ENCODE results near the gene KRT81. TPM values are rescaled to one million over a fixed set of nuclear protein-coding genes. Genes with fewer than 3 reads are reported as not detected.

Gene KRT81
- under 0.01 TPM in 1 of 2 replicates, not detected in the other for total RNA-seq

DNA sequence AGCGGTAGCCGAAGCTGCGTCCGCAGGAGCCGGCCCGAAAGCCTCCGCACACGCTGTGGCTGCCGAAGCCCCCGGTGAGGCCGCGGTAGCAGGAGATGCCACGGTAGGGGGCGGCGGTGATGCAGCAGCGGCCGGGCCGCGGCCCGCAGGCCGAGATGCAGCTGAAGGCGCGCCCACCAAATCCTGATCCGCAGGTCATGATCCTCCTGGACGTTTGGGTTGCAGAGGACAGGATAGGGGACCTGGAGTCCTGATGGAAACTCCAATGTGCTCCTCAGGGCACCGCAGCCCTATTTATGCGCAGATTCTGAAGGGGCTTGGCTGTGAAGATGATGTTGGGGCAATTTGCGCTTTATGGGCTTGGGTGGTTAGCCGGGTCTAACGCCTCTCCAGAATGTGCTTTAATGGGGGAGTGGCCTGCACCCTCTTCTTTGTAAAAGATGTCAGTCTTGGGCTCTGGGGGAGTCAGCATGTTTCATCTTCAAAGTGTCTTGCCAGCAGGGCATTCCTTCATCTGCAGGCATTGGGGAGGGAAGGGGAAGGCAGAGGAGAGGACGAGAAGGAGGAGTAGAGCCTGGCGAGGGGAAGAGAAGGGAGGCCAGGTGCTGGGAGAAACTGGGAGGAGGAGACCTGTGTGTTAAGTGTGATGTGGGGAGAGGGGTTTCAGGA, at the start of gene KRT81:
Gene KRT81, minus strand, starts transcription at position 268 of the 669 bp plus-strand sequence. Its CDS starts 69 bp downstream, at position 199.

DNA sequence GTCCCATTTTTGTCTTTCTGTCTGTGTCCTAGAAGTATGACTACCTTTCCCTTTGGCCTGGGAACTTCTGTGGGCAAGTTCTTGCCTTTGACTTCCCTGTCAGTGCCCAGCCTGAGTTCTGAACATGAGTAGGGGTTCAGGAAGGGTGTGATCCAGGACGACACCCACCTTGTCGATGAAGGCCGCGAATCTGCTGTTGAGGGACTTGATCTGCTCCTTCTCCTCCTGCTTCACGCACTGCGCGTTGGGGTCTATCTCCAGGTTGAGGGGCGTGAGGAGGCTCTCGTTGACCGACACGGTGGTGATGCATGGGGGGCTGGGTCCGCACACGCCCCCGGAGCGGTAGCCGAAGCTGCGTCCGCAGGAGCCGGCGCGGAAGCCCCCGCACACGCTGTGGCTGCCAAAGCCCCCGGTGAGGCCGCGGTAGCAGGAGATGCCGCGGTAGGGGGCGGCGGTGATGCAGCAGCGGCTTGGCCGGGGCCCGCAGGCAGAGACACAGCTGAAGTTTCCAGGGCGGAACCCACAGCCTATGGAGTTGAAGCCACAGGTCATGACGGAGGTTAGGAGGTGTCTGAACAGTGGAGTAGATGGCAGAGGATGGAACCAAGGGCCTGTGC, 29.6 kb upstream of the KRT81 start, which contains the start of gene KRT83:
Gene KRT83, minus strand, starts transcription at position 615 of the 617 bp plus-strand sequence. Its CDS starts 63 bp downstream, at position 552.

DNA sequence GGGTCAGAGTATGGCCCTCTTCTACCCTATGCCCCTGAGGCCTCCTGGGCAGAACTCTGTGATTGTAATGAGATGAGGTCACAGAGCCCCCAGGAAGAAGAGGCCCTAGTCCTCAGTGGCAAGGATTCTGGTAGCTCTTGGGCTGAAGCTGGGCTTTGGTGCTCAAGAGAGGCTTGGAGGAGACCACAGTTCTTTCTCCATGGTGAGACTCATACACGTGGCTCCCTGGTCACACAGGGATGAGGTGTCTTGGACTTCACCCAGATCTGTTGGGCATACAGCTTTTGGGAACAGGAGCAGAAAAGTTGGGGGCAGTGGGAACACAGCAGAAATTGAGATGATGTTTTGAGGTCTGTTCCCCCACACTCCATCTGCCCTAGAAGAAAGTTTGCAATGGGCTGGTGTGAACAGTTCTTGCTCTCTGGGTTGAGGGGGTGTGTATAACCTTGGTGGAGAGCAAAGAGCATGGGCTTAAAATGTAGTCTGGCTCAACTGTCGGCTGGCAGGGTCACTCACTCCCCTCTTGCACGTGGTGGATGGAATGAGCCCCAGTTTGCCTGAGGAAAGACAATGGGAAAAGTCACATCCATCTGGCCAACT, 16.7 kb downstream of the KRT81 start, which contains the start of gene KRT86:
Gene KRT86, plus strand, starts transcription at position 125 of the 600 bp plus-strand sequence. CDS start 27,272 bp downstream, outside the sequence.

Other genes with a start within 250 kb of the KRT81 start
- 1.8 and 6.9 TPM in 2 replicates for gene NR4A1, start 240.1 kb downstream of the KRT81 start, total RNA-seq
- gene ATG101, start 221.6 kb downstream of the KRT81 start, total RNA-seq: 107 and 110 TPM in 2 replicates
- not detected in 2 replicates for gene SMIM41, start 211.8 kb downstream of the KRT81 start, total RNA-seq
- 0.53 TPM in 1 of 2 replicates, not detected in the other for gene KRT80, start 99.5 kb downstream of the KRT81 start, total RNA-seq
- gene KRT7, start 58.3 kb downstream of the KRT81 start, total RNA-seq: 0.58 and 1.2 TPM in 2 replicates
- not detected in 2 replicates for gene KRT86, start 16.9 kb downstream of the KRT81 start, total RNA-seq
- gene KRT83, start 29.9 kb upstream of the KRT81 start, total RNA-seq: not detected in 2 replicates
- not detected in 2 replicates for gene KRT85, start 75.9 kb upstream of the KRT81 start, total RNA-seq
- not detected in 2 replicates for gene KRT84, start 94.1 kb upstream of the KRT81 start, total RNA-seq
- not detected in 2 replicates for gene KRT82, start 114.8 kb upstream of the KRT81 start, total RNA-seq
- gene KRT75, start 142.8 kb upstream of the KRT81 start, total RNA-seq: not detected in 2 replicates
- not detected in 2 replicates for gene KRT6B, start 160.6 kb upstream of the KRT81 start, total RNA-seq
- gene KRT6C, start 182.3 kb upstream of the KRT81 start, total RNA-seq: not detected in 2 replicates
- gene KRT6A, start 201.7 kb upstream of the KRT81 start, total RNA-seq: not detected in 2 replicates
- gene KRT5, start 228.9 kb upstream of the KRT81 start, total RNA-seq: not detected in 2 replicates